ENCODE data around the gene TEPSIN.

GRCh38 chr17:81219476-81220180, 19.2 kb downstream of the TEPSIN start:
- TF ChIP-seq POLR2AphosphoS5 (IDR thresholded peaks at IDR 0.05) (no peak), CTCF (IDR thresholded peaks at IDR 0.05; ENCODE audit: poor library complexity, severe bottlenecking) (no peak), MXI1 (conservative IDR thresholded peaks at IDR 0.05; ENCODE audit: poor library complexity, severe bottlenecking) (no peak), EZH2 (IDR thresholded peaks at IDR 0.05; ENCODE audit: borderline replicate concordance, insufficient read depth, low read length, poor library complexity, severe bottlenecking) (no peak), EP300 (conservative IDR thresholded peaks at IDR 0.05; ENCODE audit: poor library complexity, severe bottlenecking) (no peak), RAD21 (conservative IDR thresholded peaks at IDR 0.05) (no peak), TAF1 (IDR thresholded peaks at IDR 0.05; ENCODE audit: low read depth) (no peak), REST (IDR thresholded peaks at IDR 0.05; ENCODE audit: borderline replicate concordance) (no peak), SMC3 (conservative IDR thresholded peaks at IDR 0.05; ENCODE audit: poor library complexity) (no peak)
